ENCODE results near the gene PPIE. TPM values are rescaled to one million over a fixed set of nuclear protein-coding genes. Genes with fewer than 3 reads are reported as not detected.
A peak's percentile ranks its signal among the peaks of the same experiment; 100 is the strongest.
"Not testable (repeated sequence)": the region's sequence is repeated elsewhere in the genome, so short reads cannot be mapped to it uniquely, and the experiment has no call there.

PPIE gene
- total and polyA plus RNA-seq, 12 donors, result 34.3 to 78.9 (median 42.8) TPM

GRCh38 chr1:39770100-39771021 is 31.7 kb downstream of the PPIE start:
- H3K27ac ChIP-seq; H3K27me3 ChIP-seq; H3K4me1 ChIP-seq (replicated peaks in 1 of 2); H3K4me3 ChIP-seq; intact Hi-C loops (cut with DNase I); H3K9me3 ChIP-seq (replicated peaks in 1 of 3); H3K36me3 ChIP-seq (replicated peaks in 1 of 2): not testable (repeated sequence)
- peak in 1 of 7 donors; percentile 34 for DNase-seq
- 8 to 21% (median 18%) methylated on average over 8 to 19 of the region's 71 CpGs for WGBS, 4 donors

GRCh38 chr1:39771022-39771532 is 32.4 kb downstream of the PPIE start, which contains the start of gene OXCT2:
TSS of gene OXCT2 (minus strand) at chr1:39771348. CDS start at chr1:39771255, 93 bp downstream.
- H3K27ac ChIP-seq; intact Hi-C loops (cut with DNase I); H3K9me3 ChIP-seq (replicated peaks in 1 of 3); H3K36me3 ChIP-seq (replicated peaks in 1 of 2); H3K4me1 ChIP-seq (replicated peaks in 1 of 2); H3K27me3 ChIP-seq; DNase-seq; H3K4me3 ChIP-seq: not testable (repeated sequence)
- 4 to 5% methylated on average over 17 to 24 of the region's 57 CpGs; no CpG with 5 or more reads in 2 of the 4 donors for WGBS, 4 donors

- H3K4me3 ChIP-seq; H3K9me3 ChIP-seq (replicated peaks in 1 of 3); H3K27me3 ChIP-seq; H3K4me1 ChIP-seq (replicated peaks in 1 of 2); DNase-seq; H3K36me3 ChIP-seq (replicated peaks in 1 of 2); H3K27ac ChIP-seq; intact Hi-C loops (cut with DNase I): not testable (repeated sequence)
- 17% methylated on average over 3 of the region's 23 CpGs; no CpG with 5 or more reads in 3 of the 4 donors for WGBS, 4 donors
Measured at GRCh38 chr1:39773369-39773979, 34.8 kb downstream of the PPIE start.

GRCh38 chr1:39775141-39775540 is 36.5 kb downstream of the PPIE start:
- intact Hi-C loops (cut with DNase I); DNase-seq; H3K36me3 ChIP-seq (replicated peaks in 1 of 2); H3K4me1 ChIP-seq (replicated peaks in 1 of 2); H3K4me3 ChIP-seq; H3K27me3 ChIP-seq; H3K9me3 ChIP-seq (replicated peaks in 1 of 3); H3K27ac ChIP-seq: not testable (repeated sequence)
- WGBS, 4 donors, result 81 to 91% (median 89%) methylated on average over 2 to 11 of the region's 11 CpGs

- H3K4me1 ChIP-seq (replicated peaks in 1 of 2); intact Hi-C loops (cut with DNase I); H3K9me3 ChIP-seq (replicated peaks in 1 of 3); DNase-seq; H3K27me3 ChIP-seq; H3K27ac ChIP-seq; H3K36me3 ChIP-seq (replicated peaks in 1 of 2); H3K4me3 ChIP-seq: not testable (repeated sequence)
- WGBS, 4 donors, result 61 to 79% (median 74%) methylated on average over 7 to 15 of the region's 20 CpGs
Measured at GRCh38 chr1:39775676-39776399, 37.2 kb downstream of the PPIE start.

GRCh38 chr1:39776400-39776713 is 37.7 kb downstream of the PPIE start:
- intact Hi-C loops (cut with DNase I), result no loop called here
- WGBS, 4 donors, result 73 to 79% (median 74%) methylated on average over 12 of the region's 12 CpGs
- DNase-seq, result no peak
- no peaks in the 10 kb centered on the region for H3K27me3 ChIP-seq
- no peak overlapping the region for H3K27ac ChIP-seq
- H3K36me3 ChIP-seq (replicated peaks in 1 of 2), result no peaks in the 10 kb centered on the region
- no peaks in the 10 kb centered on the region for H3K9me3 ChIP-seq (replicated peaks in 1 of 3)
- no peak overlapping the region for H3K4me3 ChIP-seq
- H3K4me1 ChIP-seq (replicated peaks in 1 of 2), result no peaks in the 10 kb centered on the region
- TF ChIP-seq POLR2A (IDR thresholded peaks at IDR 0.05) (no peak), CTCF (IDR thresholded peaks at IDR 0.05) (no peak)

All from adrenal gland (tissue), 12 donors.